ENCODE data around the gene PRMT3.
"Not testable (repeated sequence)": the region's sequence is repeated elsewhere in the genome, so short reads cannot be mapped to it uniquely, and the experiment has no call there.

Gene PRMT3

GRCh38 chr11:20522536-20522935 lies 135.0 kb downstream of the PRMT3 start:
- DNase-seq = no peak

DNA sequence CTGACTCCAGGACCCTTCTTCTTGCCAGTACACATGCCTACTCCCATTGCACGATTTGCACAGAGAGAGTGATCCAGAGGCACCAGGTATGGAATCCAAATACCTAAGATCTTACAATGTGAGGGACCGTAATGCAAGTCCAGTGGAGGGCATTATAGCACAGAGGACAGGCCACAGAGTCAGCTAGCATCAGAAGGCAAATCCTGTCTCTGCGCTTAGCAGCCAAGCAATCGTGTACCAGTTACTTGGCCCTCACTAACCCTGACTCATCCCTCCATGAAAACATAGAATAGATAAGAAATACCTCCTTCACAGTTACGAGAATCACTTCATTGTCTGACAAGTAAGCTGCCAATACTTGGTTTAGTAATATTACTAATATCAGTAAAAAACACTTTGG lies 142.2 kb downstream of the PRMT3 start:
- DNase-seq = no peak

DNA sequence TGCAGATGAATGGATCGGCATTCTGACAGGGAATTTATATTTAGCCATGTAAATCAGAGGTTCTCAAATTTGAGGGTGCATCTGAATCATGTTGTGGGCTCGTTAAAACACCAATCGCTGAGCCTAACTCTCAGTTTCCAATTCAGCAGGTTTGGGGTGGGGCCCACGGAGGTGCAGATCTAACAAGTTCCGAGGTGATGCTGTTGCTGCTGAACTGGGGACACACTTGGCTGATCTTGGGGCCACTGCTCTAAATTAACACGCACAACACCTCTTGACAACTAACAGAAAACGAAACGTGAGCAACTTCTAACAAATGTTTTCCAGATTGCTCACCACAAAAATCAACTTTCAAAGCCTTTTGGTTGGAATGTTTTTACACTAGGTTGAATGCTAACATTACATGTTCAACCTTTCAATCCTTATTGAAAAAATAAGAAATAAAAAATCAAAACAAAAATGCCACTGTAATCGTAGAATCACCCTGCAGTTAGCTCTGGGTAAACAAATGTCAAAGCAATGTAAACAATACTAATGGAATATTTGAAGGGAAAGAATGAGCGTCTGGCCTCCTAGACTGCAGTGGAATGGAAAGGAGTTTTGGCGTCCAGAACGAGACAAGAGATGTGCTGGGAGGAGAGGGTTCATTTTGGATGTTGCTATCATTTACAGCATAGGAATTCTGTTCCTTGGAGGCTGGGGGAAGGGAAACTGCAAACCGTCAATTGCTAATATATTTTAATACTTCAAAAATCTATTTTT lies 143.6 kb downstream of the PRMT3 start:
- no peak for DNase-seq

GRCh38 chr11:20535271-20535881 lies 147.9 kb downstream of the PRMT3 start:
- DNase-seq = no peak

GRCh38 chr11:20536365-20536764 lies 148.8 kb downstream of the PRMT3 start:
- no peak for DNase-seq

DNA sequence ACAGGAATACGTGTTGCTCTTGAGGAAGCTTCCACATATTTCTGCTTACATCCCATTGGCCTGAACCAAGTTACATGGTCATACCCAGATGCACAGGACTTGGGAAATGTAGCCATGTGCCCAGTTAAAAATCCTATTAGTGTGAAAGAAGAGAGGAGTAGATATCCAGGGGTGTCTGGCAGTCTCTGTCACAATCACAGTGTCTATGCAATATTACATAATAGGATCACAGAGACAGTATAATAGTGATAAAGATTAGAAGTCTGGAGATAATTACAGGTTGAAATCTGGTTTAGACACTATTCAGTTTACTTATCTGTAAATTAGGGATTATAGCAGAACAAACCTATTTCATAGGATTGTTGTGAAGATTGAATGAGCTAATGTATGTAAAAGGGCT lies 149.3 kb downstream of the PRMT3 start:
- DNase-seq = no peak

DNA sequence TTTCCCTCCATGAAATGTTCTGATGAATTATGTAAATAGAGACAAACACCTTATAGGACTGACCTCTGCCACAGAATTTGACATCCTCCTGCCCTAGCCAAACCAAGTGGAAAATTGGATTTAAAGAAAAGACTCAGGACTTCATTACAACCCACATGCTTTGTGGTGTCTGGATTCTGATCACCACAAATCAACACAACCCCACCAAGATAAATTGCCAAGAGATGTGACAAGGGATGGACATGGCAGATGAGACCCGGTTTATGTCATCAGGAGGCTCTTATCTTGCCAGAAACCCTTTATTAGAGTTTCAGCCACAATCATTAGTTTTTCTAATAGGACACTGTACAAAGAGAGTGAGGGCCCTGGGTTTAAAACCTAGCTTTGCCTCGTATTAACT lies 154.0 kb downstream of the PRMT3 start:
- DNase-seq = no peak

DNA sequence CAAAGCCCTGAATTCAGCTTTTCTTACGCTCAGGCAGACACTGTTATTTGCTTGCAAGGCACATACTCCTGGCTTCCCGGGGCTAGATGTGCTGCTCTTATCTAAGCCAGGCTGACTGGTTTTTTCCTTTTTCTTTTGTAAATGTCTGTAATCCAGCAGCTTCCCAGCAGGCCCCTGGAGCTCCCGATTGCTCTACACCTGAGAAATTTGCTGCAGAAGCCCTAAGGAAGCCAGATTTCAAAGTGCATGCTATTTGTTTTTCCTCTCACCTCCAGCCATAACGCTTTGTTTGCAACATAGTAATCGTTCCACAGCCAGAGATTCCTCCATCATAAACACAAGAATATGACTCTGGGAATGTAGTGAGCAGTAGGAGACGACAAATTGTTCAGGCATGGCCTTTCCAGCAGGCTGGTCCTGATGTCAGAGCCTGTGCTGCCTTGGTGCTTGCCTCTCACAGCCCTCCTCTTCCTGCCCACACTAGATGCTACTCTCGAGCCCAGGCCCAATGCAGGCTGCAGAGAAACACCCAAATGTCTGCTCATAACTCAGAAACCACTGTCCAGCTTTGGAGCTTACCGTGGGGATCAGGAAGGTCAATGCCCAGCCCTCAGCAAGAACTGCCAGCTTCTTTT lies 157.2 kb downstream of the PRMT3 start:
- DNase-seq = no peak

DNA sequence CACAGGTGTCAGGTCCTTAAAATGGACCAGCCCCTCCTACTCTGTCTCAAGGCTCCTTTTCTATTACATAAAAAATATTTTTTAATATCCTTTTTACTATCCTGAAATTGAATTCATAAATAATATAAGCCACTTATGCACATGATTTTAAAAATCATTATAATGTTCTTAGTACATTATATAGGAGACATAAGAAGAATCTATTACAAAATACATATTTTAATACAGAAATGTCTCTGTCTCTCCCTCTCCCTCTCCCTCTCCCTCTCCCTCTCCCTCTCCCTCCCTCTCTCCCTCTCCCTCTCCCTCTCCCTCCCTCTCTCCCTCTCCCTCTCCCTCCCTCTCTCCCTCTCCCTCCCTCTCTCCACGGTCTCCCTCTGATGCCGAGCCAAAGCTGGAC lies 159.9 kb downstream of the PRMT3 start:
- DNase-seq = no peak

- DNase-seq = no peak
Measured at GRCh38 chr11:20551096-20551495, 163.6 kb downstream of the PRMT3 start.

DNA sequence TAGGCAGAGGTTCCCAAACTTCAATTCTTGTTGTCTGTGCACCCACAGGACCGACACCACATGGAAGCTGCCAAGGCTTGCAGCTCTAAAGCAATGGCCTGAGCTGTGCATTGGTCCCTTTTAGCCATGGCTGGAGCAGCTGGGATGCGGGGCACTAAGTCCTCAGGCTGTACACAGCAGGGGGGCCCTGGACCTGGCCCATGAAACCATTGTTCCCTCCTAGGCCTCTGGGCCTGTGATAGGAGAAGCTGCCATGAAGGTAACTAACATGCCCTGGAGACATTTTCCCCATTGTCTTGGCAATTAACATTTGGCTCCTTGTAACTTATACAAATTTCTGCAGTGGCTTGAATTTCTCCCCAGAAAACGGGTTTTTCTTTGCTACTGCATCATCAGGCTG lies 168.3 kb downstream of the PRMT3 start:
- no peak for DNase-seq

GRCh38 chr11:20556396-20556795 lies 168.9 kb downstream of the PRMT3 start:
- not testable (repeated sequence) for DNase-seq

- DNase-seq = no peak
Measured at GRCh38 chr11:20558741-20559140, 171.2 kb downstream of the PRMT3 start.
